Pulmonary artery endothelial cell (primary cell): ENCODE data around the gene TPK1. TPM values are rescaled to one million over a fixed set of nuclear protein-coding genes. Genes with fewer than 3 reads are reported as not detected.

ENCODE experiments used
- DNase-seq: peaks from one replicate; pipeline ENCODE4 v3.0.0-alpha.2; 2011; ENCODE audit warnings: low read depth, low spot score
- total RNA-seq: library from RNA; depleted of rRNA; stranded (reverse); fragments of >200 nt; gene quantifications from 2 replicates; pipeline ENCODE4 v1.2.3, GENCODE V29; 2014

Gene TPK1
- 17.5 and 22.9 TPM in 2 replicates for total RNA-seq

- DNase-seq = peak; percentile 87
Observed at GRCh38 chr7:144835652-144836544, at the start of gene TPK1. Gene TPK1, minus strand, starts transcription at chr7:144836053. Its CDS starts 451 bp downstream, at chr7:144835602.

GRCh38 chr7:144885478-144885877 lies 49.6 kb upstream of the TPK1 start:
- no peak for DNase-seq

- DNase-seq = no peak
Observed at GRCh38 chr7:144884896-144885295, 49.0 kb upstream of the TPK1 start.

- no peak for DNase-seq
Observed at GRCh38 chr7:144873316-144873845, 37.5 kb upstream of the TPK1 start.

GRCh38 chr7:144869082-144869481 lies 33.2 kb upstream of the TPK1 start:
- DNase-seq = no peak

- DNase-seq = no peak
Observed at GRCh38 chr7:144866189-144866588, 30.3 kb upstream of the TPK1 start.

GRCh38 chr7:144863320-144863647 lies 27.4 kb upstream of the TPK1 start:
- DNase-seq = no peak

GRCh38 chr7:144862612-144863319 lies 26.9 kb upstream of the TPK1 start:
- DNase-seq = no peak

GRCh38 chr7:144859739-144860138 lies 23.9 kb upstream of the TPK1 start:
- no peak for DNase-seq

- DNase-seq = no peak
Observed at GRCh38 chr7:144857463-144857862, 21.6 kb upstream of the TPK1 start.

GRCh38 chr7:144854839-144855424 lies 19.1 kb upstream of the TPK1 start:
- no peak for DNase-seq

- no peak for DNase-seq
Observed at GRCh38 chr7:144853542-144853941, 17.7 kb upstream of the TPK1 start.

- DNase-seq = no peak
Observed at GRCh38 chr7:144848078-144848477, 12.2 kb upstream of the TPK1 start.

GRCh38 chr7:144842377-144842851 lies 6.6 kb upstream of the TPK1 start:
- peak; percentile 75 for DNase-seq

- no peak for DNase-seq
Observed at GRCh38 chr7:144836545-144836842, 641 bp upstream of the TPK1 start.

- DNase-seq = no peak
Observed at GRCh38 chr7:144835155-144835611, 670 bp downstream of the TPK1 start.

GRCh38 chr7:144834641-144835144 lies 1.2 kb downstream of the TPK1 start:
- no peak for DNase-seq

GRCh38 chr7:144830811-144831210 lies 5.0 kb downstream of the TPK1 start:
- DNase-seq = no peak

- DNase-seq = no peak
Observed at GRCh38 chr7:144830024-144830785, 5.6 kb downstream of the TPK1 start.

- peak; percentile 70 for DNase-seq
Observed at GRCh38 chr7:144827621-144828020, 8.2 kb downstream of the TPK1 start.

- no peak for DNase-seq
Observed at GRCh38 chr7:144826208-144826607, 9.6 kb downstream of the TPK1 start.
